SU-DHL-6 (cell line): ENCODE results near the gene RUFY4.

Experiments
- H2AFZ ChIP-seq: fragments of 200-600 bp; sonication (generic); 2 replicates; pipeline ENCODE4 v1.6.1; 2014; ENCODE audit warnings: low read depth, mild to moderate bottlenecking, moderate library complexity, mixed read lengths, antibody characterized with exemption, low read length; ENCODE audit not compliant: severe bottlenecking
- H3F3A ChIP-seq: fragments of 200-600 bp; shearing (Covaris generic); 2 replicates; pipeline ENCODE4 v1.6.0; 2016; ENCODE audit warnings: antibody characterized with exemption, mild to moderate bottlenecking; ENCODE audit not compliant: insufficient read depth
- H3K27ac ChIP-seq: fragments of 200-600 bp; sonication (generic); 2 replicates; pipeline ENCODE4 v1.5.1; 2016; ENCODE audit warnings: low read depth, mild to moderate bottlenecking, low read length, moderate library complexity, mixed read lengths
- H3K27me3 ChIP-seq: fragments of 200-600 bp; sonication (generic), shearing (Covaris generic); 2 replicates; pipeline ENCODE4 v1.6.0; 2014; ENCODE audit warnings: mild to moderate bottlenecking, low read length
- H3K36me3 ChIP-seq: fragments of 200-600 bp; sonication (generic); 2 replicates; pipeline ENCODE4 v1.6.1; 2014; ENCODE audit warnings: mild to moderate bottlenecking, low read length, mixed read lengths
- H3K4me2 ChIP-seq: fragments of 300-600, 200-600 bp; shearing (Covaris generic), sonication (generic); 2 replicates; pipeline ENCODE4 v1.6.0; 2014; ENCODE audit warnings: low read length, low read depth, mild to moderate bottlenecking; ENCODE audit not compliant: poor library complexity, severe bottlenecking
- H3K4me3 ChIP-seq: fragments of 200-600 bp; sonication (generic); 2 replicates; pipeline ENCODE4 v1.5.1; 2014; ENCODE audit warnings: antibody characterized with exemption, low read length, mild to moderate bottlenecking, mixed read lengths; ENCODE audit not compliant: insufficient read depth, poor library complexity, severe bottlenecking
- H3K79me2 ChIP-seq: fragments of 200-600 bp; sonication (generic); 2 replicates; pipeline ENCODE4 v1.6.1; 2014; ENCODE audit warnings: mild to moderate bottlenecking, low read length, moderate library complexity; ENCODE audit not compliant: insufficient read depth
- H3K9ac ChIP-seq: fragments of 200-600 bp; sonication (generic); 2 replicates; pipeline ENCODE4 v1.7.0; 2014; ENCODE audit warnings: mild to moderate bottlenecking, low read length
- H3K9me2 ChIP-seq: fragments of 200-600 bp; sonication (generic); replicated peaks from 2 replicates; pipeline ENCODE4 v1.6.1; 2014; ENCODE audit warnings: low read length; ENCODE audit not compliant: insufficient read depth
- H3K9me3 ChIP-seq: fragments of 200-600 bp; sonication (generic); 2 replicates; pipeline ENCODE4 v1.6.1; 2014; ENCODE audit warnings: low read length, mixed read lengths; ENCODE audit not compliant: insufficient read depth
- H4K20me1 ChIP-seq: fragments of 200-600 bp; sonication (generic); 2 replicates; pipeline ENCODE4 v1.6.1; 2014; ENCODE audit warnings: low read depth, mild to moderate bottlenecking, antibody characterized with exemption, low read length, moderate library complexity, mixed read lengths
- EZH2phosphoT487 ChIP-seq: fragments of 200-600 bp; sonication (generic), shearing (Covaris generic); conservative IDR thresholded peaks from 2 replicates; pipeline ENCODE4 v1.6.1; 2018; ENCODE audit warnings: mild to moderate bottlenecking, antibody characterized with exemption, low read length, moderate library complexity, mixed read lengths
- TF ChIP-seq, protein P1 (sequence below): fragments of 200-600 bp; sonication (generic); IDR thresholded peaks from one replicate; pipeline ENCODE4 v1.5.1; 2017; ENCODE audit warnings: antibody characterized with exemption, mild to moderate bottlenecking, low read length, moderate library complexity; ENCODE audit not compliant: insufficient read depth, poor library complexity, severe bottlenecking

Gene RUFY4

DNA sequence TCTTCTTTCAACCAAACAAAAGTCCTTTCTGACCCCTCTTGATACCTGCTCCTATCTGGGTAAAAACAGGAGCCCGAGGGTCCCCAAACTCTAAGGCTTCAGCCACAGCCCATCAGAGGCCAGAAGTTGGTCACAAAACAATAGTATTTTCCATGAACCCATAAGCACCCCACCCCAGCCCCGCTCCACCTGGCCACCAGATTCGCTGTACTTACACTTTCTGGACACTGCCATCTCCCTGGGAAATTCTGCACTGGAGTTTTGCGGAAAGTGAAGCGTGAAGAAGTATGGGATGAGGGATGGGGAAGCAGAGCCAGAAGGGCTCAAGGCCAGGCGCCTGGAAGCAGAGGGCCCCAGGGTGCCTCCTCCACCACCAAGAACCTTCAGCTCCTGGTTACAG, 5.2 kb upstream of the RUFY4 start:
- Histone ChIP-seq H2AFZ (no peak overlapping the region), H3K4me2 (no peak overlapping the region), H3K36me3 (no peaks in the 10 kb centered on the region), H3K27ac (no peak overlapping the region), H3F3A (no peaks in the 10 kb centered on the region), H3K9me3 (no peaks in the 10 kb centered on the region), H3K9ac (no peak overlapping the region), H3K4me3 (no peak overlapping the region), H3K79me2 (no peaks in the 10 kb centered on the region), H4K20me1 (no peaks in the 10 kb centered on the region), H3K27me3 (no peaks in the 10 kb centered on the region), H3K9me2 (no peaks in the 10 kb centered on the region)
- TF ChIP-seq, protein P1, sequence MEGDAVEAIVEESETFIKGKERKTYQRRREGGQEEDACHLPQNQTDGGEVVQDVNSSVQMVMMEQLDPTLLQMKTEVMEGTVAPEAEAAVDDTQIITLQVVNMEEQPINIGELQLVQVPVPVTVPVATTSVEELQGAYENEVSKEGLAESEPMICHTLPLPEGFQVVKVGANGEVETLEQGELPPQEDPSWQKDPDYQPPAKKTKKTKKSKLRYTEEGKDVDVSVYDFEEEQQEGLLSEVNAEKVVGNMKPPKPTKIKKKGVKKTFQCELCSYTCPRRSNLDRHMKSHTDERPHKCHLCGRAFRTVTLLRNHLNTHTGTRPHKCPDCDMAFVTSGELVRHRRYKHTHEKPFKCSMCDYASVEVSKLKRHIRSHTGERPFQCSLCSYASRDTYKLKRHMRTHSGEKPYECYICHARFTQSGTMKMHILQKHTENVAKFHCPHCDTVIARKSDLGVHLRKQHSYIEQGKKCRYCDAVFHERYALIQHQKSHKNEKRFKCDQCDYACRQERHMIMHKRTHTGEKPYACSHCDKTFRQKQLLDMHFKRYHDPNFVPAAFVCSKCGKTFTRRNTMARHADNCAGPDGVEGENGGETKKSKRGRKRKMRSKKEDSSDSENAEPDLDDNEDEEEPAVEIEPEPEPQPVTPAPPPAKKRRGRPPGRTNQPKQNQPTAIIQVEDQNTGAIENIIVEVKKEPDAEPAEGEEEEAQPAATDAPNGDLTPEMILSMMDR, result no peak
- TF ChIP-seq EZH2phosphoT487, result no peak

DNA sequence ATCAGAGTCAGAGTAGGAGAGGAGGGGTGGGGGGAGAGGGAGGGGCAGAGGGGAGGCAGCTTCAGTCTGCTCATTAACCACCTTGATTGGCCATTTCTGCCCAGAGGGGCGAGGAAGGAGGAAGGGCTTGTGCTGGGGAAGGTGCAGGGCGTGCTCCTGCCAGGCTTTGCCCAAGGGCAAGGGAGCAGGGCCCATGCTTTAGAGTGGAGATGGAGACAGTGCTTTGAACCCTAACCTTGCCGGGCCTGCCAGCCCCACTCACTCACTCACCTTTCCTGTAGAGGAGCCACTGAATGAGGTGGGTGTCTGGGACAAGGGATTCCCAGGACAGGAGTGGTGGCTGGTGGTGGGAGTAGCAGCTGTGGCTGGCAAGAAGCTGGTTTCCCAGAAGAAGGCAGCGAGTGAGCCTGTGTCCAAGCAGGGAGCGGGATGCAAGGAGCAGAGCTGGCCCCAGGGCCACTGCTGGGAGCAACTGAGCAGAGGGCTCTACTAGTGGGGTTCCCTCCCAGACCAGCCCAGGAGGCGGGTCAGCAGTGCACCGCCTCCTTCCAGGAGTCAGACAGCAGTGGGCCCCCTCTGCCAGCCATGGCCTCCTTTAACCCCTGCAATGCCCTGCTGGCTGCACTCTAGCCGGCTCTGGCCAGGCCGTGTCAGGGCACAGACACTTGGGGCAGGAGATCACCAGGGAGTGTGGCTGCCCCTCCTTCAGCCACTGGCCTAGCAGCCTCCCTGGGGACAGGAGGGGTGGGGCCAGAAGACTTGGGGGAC, 3.6 kb upstream of the RUFY4 start:
- Histone ChIP-seq H4K20me1 (no peaks in the 10 kb centered on the region), H3K4me2 (no peak overlapping the region)

DNA sequence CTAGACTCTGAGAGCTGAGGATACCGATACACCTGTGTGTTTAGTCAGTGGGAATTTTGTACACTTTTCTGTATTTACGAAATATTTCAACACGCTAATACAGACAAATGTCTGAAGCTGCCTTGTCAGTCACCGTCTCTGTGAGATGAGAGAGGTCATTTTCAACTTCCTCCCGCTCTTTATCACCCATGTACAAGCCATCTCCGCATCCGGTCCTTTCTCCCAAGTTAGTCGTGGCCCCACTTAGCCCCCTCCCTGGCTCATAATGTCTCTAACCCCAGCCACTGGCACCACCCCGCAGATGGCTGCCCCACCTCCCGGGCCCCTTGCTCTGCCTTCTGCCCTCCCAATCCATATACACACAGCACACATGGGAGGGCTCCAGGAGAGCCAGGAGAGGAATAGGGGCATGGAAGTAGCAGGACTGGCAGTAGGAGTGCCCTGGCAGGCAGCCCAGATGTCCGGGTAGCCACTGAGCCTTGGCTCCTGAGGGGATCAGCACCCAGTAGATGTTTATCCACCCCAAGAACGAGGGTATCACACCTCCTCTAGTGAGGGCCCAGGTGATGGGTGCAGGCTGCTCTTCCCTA, 2.0 kb upstream of the RUFY4 start:
- Histone ChIP-seq H3K4me3 (no peak overlapping the region), H2AFZ (no peak overlapping the region), H3K4me2 (no peak overlapping the region)

More for the DNA sequence above, 3.6 kb upstream of the RUFY4 start:
- Histone ChIP-seq H3K27ac (no peak overlapping the region), H3K4me3 (no peak overlapping the region), H3F3A (no peaks in the 10 kb centered on the region), H2AFZ (no peak overlapping the region), H3K79me2 (no peaks in the 10 kb centered on the region), H3K9ac (no peak overlapping the region), H3K27me3 (no peaks in the 10 kb centered on the region), H3K9me2 (no peaks in the 10 kb centered on the region), H3K9me3 (no peaks in the 10 kb centered on the region), H3K36me3 (no peaks in the 10 kb centered on the region)
- TF ChIP-seq, protein P1, result no peak
- TF ChIP-seq EZH2phosphoT487, result no peak

More for the DNA sequence above, 2.0 kb upstream of the RUFY4 start:
- H3K27me3 ChIP-seq, result no peaks in the 10 kb centered on the region
- no peaks in the 10 kb centered on the region for H3F3A ChIP-seq
- H4K20me1 ChIP-seq, result no peaks in the 10 kb centered on the region
- TF ChIP-seq EZH2phosphoT487, result no peak
- TF ChIP-seq, protein P1, result no peak
- no peak overlapping the region for H3K27ac ChIP-seq
- H3K9me2 ChIP-seq, result no peaks in the 10 kb centered on the region
- no peak overlapping the region for H3K9ac ChIP-seq
- H3K9me3 ChIP-seq, result no peaks in the 10 kb centered on the region
- no peaks in the 10 kb centered on the region for H3K79me2 ChIP-seq
- no peaks in the 10 kb centered on the region for H3K36me3 ChIP-seq
